Measurements from ENCODE around the gene CERS1.
"Not testable (repeated sequence)": the region's sequence is repeated elsewhere in the genome, so short reads cannot be mapped to it uniquely, and the experiment has no call there.

CERS1 gene

DNA sequence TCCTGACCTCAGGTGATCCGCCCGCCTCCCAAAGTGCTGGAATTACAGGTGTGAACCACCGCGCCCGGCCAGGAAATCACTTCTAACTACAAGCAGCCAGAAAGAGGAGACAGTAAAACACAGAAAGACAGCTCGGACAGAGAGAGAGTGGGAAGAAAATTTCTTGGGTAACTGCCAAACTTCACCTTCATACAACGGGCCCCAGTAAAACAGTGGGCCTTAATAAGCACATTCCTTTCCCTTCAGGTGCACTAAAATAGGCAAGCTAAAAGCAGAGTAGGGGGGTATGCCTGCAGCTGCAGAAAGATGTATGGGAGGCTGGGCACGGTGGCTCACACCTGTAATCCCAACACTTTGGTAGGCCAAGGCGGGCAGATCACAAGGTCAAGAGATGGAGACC, 21.6 kb upstream of the CERS1 start:
- DNase-seq, result not testable (repeated sequence)

DNA sequence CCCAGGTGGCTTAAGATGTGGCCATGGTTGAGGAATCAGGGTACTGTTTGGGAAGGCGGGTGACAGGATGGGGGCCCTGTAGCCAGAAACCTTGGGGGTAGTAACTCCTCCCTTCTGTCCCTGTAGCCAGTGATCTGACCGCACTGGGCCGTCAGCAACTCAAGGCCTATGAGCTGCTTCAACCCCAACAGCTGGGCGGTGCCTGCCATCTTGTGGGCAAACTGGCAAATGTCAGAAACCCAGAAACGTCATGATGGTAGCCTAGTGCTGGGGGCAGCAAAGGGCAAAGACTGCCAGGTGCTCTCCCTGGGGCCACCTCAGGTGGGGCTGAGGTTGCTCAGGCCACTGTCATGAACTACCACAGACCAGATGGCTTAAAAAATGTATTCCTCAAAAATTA, 19.7 kb upstream of the CERS1 start:
- no peak for DNase-seq

DNA sequence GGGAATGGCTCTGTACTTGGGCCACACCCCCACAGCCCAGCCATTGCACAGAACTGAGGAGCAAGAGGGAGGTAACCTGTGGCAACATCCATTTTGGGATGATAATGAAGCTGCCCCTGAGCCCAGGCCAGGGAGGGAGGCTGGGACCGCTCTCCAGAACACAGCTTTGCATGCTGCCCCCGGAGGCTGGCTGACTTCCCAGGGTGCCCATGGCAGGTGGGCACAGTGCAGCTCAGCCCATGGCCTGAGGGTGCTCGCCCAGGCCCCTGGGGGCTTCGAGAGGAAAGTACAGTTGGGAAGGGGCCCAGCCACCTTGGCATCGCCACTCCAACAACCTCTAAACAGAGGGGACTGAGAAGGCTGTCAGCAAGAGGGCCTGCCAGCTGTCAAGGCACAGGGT, 17.5 kb upstream of the CERS1 start:
- no peak for DNase-seq

DNA sequence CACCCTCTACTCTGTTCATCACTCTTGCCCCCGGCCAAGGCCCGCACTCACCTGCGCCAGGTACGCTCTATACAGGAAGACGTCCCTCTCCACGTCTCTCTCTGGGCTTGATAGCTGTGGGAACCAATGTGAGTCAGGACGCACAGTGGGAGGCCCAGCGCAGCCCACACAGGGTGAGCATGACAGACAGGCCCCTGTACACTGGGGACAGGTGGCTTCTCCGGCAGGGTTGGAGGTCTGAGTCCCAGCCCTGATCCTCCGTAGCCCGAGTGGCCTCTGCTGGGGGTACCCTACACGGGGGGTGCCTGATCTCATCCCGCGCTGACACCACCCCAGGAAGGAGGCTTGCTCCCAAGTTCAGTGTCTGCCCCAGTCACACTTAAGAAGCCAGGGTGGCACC, 17.0 kb upstream of the CERS1 start:
- no peak for DNase-seq

DNA sequence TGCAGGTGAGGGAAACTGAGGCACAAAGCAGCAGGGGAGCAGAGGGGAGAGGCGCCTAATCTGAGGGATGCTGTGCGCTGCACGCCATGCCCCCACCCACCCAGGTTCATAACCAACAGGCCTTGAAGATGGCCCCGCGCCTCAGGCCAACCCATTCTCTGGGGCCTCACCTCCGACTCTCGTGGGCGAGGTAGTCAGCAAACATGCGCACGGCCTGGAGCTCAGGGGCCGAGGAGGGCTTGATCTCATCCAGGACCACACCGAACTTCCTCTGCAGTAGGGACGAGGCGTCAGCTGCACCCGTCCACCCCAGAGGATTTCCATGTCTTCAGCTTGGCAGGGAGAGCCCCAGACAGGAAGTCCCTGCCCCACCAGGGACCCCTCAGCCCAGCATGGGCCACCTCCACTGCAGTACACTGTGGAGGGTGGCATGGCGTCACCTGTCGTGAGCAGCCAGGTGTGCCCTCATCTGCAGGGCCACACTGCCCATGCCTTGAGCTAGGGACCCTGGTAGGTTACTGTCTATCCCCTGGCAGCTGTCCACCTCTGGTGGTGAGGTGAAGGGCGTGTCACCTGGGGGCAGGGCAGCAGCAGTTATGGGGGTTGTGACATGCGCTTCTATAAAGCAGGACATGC, 15.0 kb upstream of the CERS1 start:
- no peak for DNase-seq

DNA sequence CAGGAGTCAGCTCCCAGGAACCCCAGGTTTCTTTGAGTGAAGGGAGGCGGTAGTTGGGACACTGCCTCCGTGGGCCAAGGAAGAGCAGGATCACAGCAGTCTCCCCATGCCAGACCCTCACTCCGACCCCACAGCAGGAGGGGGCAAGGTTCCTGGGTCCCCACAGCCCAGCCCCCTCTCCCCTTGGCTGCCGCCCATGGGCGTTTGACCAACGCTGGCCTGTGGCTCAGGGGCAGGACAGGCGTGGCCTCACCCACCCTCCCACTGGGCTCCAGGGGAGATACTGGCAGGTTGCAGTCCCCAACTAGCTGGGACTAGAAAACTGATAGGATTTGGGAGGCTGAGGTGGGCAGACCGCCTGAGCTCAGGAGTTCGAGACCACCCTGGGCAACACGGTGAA, 14.1 kb upstream of the CERS1 start:
- DNase-seq, result no peak

DNA sequence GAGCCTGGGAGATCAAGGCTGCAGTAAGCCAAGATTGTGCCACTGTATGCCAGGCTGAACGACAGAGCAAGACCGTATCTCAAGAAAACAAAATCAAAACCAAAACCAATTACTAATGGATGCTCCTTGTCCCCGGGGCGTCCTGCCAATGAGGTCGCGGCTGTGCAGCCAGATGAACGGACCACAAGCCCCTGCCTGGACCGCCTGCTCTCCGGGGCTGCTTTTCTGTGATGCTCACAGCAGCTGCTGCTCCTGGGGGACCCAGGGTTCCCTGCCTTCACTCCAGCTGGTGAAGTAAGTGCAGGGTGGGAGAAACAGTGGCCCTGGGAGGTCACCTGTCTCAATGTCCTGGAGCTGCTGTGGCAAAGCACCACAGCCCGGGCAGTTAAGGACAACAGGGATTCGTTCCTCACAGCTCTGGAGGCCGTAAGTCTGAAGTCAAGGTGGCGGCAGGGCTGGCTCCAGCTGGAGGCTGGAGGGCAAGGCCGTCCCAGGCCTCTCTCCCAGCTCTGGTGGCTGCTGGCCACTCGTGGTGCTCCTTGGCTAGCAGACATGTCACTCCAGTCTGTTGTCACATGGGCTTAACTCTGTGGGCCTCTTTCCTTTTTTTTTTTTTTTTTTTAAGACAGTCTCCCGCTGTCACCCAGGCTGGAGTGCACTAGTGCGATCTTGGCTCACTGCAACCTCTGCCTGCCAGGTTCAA, 13.1 kb upstream of the CERS1 start:
- DNase-seq, result no peak

DNA sequence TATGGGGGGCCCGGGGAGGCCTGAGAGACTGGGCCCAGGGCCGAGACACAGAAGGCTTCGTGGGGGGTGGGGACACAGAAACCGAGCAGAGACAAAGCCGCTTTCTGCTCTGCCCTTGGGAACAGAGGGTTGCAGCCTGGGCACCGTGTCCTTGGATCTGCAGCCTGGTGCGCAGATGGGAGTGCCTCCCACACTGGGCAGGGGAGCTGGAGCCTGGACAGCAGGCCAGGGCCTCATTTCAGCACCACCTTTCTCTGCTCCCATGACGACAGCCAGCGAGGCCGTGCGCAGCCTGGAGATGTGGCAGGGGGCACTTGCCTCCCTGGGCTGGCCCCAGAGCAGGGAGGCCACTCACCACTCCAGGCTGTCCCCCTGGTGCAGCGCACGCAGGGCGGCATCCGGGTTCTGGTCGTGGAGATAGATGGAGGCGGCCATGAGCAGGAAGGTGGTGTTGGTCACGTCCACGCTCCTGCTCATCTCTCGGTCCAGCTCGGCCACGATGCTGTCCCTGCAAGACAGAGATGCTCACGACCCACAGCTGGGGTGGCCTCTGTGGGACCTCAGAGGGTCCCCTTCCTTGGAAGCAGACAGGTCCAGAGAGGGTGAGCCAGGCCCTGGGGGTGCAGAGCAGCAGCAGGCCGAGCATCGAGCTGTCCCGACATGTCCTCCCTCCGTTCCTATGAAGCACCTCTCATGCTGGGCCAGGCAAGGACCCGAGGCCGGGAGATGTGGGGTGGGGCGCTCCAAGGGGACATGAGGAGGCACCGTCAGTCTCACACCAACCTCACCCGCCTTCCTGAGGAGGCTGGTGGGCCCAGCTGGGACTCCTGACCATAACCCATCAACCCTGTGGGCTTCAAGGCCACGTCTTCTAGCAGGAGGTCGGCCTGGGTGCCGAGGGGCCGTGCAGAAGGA, 10.9 kb upstream of the CERS1 start:
- DNase-seq, result no peak

DNA sequence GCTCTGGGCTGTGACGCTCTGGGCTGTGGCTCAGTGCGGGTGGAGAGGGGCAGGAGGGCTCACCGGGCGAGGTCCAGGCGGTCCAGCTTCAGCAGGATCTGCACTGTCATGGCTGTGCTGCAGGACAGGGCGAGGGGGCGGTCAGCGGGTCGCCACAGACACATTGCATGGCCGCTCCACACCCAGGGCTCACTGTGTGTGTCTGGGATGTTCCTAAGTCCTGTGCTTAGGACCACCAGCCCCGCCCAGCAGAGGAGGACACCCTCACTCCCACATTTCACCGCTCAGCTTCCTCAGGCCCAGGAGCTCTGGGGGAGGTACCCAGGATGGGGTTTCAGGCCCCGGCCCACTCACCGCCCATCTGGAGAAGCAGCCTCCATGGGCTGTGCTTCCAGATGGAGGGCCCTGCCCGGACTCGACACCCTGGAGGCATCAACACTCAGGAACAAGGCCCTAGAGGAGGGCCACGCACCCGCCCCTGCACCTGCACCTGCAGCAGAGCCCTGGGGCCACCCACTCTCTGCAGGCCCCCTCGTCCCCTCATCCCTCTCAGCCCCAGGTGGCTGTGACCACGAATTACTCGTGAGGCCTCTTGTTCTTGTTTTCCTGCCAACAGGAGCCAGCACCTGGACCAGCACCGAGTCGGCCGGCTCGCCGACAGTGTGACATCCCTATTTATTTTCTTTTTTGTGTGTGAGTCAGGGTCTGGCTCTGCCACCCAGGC, 9.7 kb upstream of the CERS1 start:
- no peak for DNase-seq

DNA sequence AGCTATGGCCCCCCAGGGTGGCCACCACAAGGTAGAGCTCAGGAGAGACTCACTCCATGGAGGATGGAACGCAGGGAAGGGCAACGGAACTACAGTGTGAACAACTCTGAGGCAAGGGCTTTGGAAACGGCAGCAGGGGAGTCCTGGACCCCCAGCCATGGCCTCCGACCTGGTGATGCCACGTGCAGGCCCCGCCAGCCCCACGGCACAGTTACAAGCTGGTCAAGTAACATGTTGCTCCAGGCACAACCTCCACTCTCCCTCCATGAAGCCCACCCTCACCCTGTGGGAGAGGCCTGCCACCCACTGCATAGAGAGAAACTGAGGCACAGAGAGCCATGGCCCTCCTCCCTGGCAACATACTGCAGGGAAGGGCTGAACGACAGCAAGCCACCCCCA, 9.1 kb upstream of the CERS1 start:
- no peak for DNase-seq

DNA sequence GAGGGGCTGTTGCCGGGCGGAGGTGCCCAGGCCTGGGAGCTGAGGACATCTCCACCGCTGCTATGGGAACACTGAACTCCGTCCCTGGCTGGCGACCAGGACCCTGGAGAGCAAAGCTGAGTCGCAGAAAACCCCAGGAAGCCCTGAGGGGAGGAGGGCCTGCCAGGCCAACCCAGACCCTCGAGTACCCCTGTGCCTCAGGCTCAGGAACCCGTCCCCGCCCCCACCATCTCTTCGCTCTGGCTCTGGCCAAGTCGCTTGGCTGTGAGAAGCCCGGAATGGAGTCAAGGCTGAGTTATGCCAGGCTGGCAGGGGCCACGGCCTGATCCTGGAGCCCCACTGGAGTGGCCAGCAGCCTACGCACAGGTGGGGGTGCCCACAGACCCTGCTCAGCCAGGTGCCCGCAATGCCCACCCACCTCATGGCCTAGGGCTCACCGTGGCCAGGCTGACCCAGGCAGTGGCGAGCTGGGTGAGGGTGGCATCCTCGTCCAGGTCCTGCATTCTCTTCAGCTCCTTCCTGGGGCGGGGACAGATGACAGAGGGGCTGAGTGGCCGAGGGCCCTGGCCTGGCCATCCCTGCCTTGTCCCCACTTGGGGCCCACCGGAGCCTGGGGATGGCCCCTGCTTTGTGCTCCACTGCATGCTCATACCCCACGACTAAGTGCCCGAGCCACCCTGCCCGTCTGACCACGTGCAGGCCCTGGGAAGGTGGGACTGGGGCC, 8.5 kb upstream of the CERS1 start:
- DNase-seq, result no peak

DNA sequence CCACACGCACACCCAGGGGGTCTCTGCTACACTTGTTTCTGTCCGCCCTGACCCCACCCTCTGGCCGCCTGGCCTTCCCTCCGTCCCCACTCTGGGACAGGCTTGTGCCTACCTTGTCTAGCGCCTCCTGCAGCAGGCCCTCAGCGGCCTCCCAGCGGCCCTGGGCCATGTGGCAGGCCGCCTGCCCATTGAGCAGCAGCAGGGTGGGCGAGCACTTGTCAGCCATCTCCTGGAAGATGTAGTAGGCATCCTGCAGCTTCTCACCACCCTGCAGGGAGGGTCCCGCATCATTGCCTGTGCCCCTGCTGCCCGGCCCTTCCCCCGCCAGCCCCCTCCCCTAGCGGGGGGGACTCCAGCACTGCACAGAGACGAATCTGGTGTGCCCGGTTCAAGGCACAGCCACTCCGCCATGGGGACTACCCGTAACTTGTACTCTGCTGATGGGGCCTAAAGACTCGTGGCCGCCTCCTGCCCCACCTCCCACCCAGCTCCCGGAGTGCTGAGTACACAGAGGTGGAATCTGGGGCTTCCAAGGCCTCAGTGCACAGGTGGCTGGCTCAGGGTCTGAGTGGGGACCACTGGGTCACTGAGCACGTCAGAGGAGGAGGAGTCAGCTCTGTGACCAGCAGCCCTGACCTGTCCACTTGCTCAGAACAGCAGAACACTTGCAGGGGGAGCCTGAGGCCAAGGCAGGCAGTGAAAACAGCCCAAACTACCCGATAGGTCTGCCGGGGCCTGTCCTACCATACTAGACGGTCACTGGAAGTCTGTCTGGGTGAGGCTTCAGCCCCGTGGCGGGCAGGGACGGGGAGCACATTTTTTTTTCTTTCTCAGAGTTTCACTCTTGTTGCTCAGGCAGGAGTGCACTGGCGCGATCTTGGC, 7.4 kb upstream of the CERS1 start:
- no peak for DNase-seq

DNA sequence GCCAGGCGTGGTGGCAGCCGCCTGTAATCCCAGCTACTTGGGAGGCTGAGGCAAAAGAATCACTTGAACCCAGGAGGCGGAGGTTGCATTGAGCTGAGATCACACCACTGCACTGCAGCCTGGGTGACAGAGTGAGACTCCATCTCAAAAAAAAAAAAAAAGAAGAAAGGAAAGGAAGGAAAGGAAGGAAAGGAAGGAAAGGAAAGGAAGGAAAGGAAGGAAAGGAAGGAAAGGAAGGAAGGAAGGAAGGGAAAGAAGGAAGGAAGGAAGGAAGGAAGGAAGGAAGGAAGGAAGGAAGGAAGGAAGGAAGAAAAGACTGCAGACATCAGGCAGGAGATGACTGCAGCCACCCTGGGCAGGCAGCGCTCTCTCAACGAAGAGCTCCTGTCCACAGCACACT, 6.6 kb upstream of the CERS1 start:
- not testable (repeated sequence) for DNase-seq

DNA sequence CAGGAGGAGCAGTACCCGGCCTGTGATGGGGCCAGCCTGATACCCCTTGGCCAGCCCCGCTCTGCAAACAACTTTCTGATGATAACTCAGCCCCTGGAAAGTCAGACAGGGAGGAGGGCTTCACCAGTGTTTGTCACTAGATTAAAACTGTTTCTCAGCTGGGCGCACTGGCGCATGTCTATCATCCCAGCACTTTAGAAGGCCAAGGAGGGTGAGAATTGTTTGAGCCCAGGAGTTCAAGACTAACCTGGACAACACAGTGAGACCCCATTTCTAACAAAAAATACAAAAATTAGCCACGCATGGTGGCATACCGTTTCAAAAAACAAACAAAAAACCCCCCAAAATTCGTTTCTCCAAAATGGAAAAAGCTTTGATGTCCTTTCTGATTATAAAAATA, 5.5 kb upstream of the CERS1 start:
- DNase-seq, result no peak

DNA sequence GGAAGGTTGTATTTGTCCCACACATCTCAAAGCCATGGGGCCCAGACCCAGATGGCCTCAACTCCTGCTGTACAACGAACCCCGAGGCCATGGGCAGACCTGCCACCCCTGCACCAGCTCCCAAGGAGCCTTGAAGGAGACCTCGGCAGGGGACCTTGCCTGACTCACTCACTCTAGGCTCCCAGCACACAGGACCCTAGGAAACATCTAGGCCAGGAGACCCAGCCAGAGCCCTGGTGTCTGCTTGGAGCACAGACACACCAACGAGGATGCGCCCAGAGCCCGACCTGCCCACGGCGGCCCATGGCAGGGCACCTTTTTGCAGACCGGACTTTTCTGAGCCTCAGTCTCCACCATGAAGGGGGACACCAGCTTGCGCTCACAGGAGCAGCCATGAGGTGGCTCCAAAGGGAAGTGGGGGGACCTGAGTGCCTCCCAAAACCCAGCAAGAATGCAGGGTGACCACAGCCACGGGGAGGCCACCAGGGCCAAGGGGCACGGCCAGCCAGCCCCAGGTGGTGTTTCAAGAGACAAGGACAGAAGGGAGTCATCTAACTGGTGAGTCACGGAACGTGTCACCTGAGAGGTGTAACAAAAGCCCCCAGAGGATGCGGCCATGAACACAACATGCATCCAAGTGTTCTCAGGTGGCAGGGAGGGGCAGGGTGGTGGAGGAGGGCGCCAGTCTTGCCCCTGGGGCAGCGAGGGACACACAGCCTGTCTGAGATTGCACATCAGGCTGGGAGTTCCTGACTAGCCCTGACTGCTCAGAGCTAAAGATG, 4.9 kb upstream of the CERS1 start:
- no peak for DNase-seq

DNA sequence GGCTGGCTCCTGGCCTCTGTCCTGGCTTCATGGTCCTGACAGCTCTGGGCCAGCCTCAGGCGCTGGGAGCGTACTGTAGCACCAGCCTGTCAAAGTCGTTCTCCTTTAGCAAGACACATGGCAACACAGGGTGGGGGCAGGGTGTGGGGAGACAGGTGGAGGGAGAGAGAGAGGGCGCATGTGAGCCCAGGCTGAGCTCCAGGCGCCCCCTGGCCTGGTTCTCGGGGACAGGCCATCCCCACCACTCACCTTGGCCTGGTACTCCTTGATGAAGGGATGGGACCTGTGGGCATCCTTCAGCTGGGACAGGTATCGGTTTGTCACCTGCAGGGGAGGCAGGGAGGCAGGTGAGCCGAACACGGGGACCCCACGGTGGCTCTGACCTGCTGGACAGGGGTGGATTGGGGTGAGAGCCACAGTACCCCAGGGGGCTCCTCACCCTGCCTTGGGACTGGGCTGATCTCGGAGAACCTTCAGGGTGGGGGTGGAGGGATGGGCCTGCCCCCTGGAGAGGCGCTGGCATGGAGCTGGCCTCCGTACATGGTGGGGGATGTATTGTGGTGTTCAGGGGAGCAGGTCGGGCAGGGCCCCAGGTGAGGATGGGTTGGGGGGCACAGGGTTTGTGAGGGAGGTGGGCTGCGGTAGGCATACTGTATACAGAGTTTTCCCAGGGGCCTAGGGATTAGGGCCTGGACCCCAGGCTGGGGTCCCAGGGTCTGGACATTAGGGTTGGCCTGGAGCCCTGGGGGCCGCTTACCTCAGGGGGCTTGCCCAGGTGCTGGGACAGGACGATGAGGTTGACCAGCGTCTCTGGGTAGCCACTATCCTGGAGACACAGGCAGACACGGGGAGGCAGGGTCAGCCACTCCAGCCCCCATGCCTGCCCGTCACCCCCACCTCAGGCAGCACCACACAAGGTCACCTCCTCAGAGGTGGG, 3.9 kb upstream of the CERS1 start:
- DNase-seq, result no peak

DNA sequence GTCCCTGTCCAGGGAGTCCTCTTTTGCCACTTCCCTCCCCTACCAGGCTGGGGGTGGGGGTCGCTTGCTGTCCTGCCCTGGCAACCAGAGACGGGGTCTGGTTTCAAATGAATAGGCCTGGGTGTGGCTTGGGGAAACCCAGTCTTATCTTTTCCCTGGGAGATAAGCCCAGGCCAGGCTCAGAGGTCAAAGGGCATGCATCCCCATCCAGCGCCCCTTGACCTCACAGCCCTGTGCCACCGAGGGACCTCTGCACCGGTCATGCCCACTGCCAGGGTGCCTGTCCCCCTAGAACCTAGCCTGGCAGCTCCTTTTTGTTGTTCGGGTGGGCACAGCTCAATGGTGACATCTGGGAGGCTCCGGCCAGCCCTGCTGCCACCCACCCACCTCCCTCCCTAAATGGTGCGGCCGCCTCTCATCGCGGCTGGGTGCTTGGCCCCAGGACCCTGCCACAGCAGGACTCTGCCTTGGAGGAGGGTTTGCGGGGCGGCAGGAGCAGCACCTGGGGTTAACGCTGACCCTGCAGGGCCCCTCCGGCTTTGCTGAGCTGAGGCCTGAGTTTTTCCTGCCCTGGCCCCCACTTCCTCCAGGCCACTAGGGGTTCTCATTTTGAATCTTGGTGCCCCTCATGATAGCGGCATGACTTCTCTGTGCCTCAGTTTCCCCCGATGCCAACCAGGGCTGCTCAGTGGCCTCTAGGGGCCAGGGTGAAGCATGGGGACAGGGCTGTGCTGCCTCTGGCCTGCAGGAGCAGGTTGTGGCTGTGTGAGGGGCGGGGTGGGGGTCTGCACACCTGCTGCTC, 2.9 kb upstream of the CERS1 start:
- DNase-seq, result no peak

DNA sequence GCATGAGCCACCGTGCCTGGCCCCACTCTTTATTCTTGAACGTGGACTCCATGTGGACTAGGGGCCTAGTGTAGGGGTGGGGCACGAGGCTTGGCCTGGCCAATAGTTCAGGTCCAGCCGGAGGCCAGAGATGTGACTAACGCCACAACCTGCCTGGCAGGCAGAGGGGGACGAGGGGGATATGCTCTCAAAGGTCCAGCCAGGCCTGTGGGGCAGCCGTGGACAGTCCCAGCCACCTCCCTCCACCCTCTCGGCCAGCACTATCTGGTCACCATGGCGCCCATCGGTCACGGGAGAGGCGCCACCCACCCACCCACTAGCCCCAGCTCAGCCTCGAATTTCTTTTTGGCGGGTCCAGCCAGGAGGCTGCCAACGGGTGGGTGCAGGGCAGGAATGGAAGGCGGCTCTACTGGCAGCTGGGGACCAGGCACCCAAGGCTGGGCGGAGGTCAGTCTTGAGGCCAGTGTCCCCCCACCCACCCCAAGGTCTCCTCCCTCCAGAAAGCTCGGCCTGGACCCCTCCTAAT, 2.2 kb upstream of the CERS1 start:
- no peak for DNase-seq
